Thymus (tissue), 11 donors: ENCODE measurements around the gene NOS1AP. TPM values are rescaled to one million over a fixed set of nuclear protein-coding genes. Genes with fewer than 3 reads are reported as not detected.

Experiments
- DNase-seq, 9 donors: peaks; one replicate each; pipeline ENCODE4 v3.0.0-alpha.2; 2013; ENCODE audit warnings: low spot score in 9 of 9, low read depth in 6 of 9, missing footprints in 1 of 9
- H3K27ac ChIP-seq, 2 donors: one replicate each; pipeline ENCODE4 v1.5.1; 2013; ENCODE audit warnings: control low read depth in 1 of 2, low read depth in 1 of 2, low read length in 1 of 2, mild to moderate bottlenecking in 1 of 2, moderate library complexity in 1 of 2
- H3K27me3 ChIP-seq, 2 donors: one replicate each; pipeline ENCODE4 v1.5.1; 2013; ENCODE audit warnings: low read length in 1 of 2; ENCODE audit not compliant: control insufficient read depth in 2 of 2, insufficient read depth in 1 of 2
- H3K36me3 ChIP-seq, 2 donors: one replicate each; pipeline ENCODE4 v1.5.1; 2013; ENCODE audit warnings: low read length in 1 of 2, mild to moderate bottlenecking in 1 of 2, moderate library complexity in 1 of 2; ENCODE audit not compliant: control insufficient read depth in 2 of 2, insufficient read depth in 2 of 2
- H3K4me1 ChIP-seq, 2 donors: one replicate each; pipeline ENCODE4 v1.5.1; 2013; ENCODE audit warnings: low read length in 2 of 2; ENCODE audit not compliant: control insufficient read depth in 2 of 2, insufficient read depth in 2 of 2
- H3K4me3 ChIP-seq, 2 donors: one replicate each; pipeline ENCODE4 v1.5.1; 2013; ENCODE audit warnings: low read length in 2 of 2, control low read depth in 1 of 2, mild to moderate bottlenecking in 1 of 2
- H3K9me3 ChIP-seq, 2 donors: one replicate each; pipeline ENCODE4 v1.5.1; 2013; ENCODE audit warnings: low read length in 1 of 2, mild to moderate bottlenecking in 1 of 2; ENCODE audit not compliant: control insufficient read depth in 2 of 2, insufficient read depth in 1 of 2
- WGBS: extraction: QIAGEN DNeasy Blood & Tissue Kit; methylation state at CpG from one replicate; pipeline ENCODE4 v1.1.7; 2013; 5-methylcytosine and 5-hydroxymethylcytosine counted together
- polyA plus RNA-seq: library from polyadenylated mRNA; stranded (reverse); fragments of 200-250 nt; gene quantifications from one replicate; pipeline ENCODE4 v1.2.3, GENCODE V29; 2013
- total RNA-seq: library from RNA; stranded (reverse); fragments of 120-200 nt; gene quantifications from one replicate; pipeline ENCODE4 v1.2.4, GENCODE V29; 2013
- donor health status: healthy.

Gene NOS1AP
- total and polyA plus RNA-seq, 2 donors = 0.05 to 0.30 TPM

GRCh38 chr1:162229549-162229948 lies 160.1 kb downstream of the NOS1AP start:
- Histone ChIP-seq H3K27me3 (no peaks in the 10 kb centered on the region), H3K4me1 (no peaks in the 10 kb centered on the region), H3K4me3 (no peak overlapping the region), H3K27ac (no peak overlapping the region), H3K9me3 (no peaks in the 10 kb centered on the region), H3K36me3 (no peaks in the 10 kb centered on the region)
- DNase-seq = no peak
- WGBS = 87% methylated on average over 2 of the region's 2 CpGs

GRCh38 chr1:162230096-162230495 lies 160.6 kb downstream of the NOS1AP start:
- 94% methylated on average over 3 of the region's 3 CpGs for WGBS
- no peaks in the 10 kb centered on the region for H3K4me1 ChIP-seq
- no peak overlapping the region for H3K4me3 ChIP-seq
- H3K9me3 ChIP-seq = no peaks in the 10 kb centered on the region
- DNase-seq = no peak
- H3K27me3 ChIP-seq = no peaks in the 10 kb centered on the region
- H3K27ac ChIP-seq = no peak overlapping the region
- H3K36me3 ChIP-seq = no peaks in the 10 kb centered on the region

GRCh38 chr1:162230517-162230916 lies 161.0 kb downstream of the NOS1AP start:
- H3K27ac ChIP-seq = no peak overlapping the region
- WGBS = 67% methylated on average over 3 of the region's 3 CpGs
- no peak for DNase-seq
- H3K4me1 ChIP-seq = no peaks in the 10 kb centered on the region
- H3K4me3 ChIP-seq = no peak overlapping the region
- H3K27me3 ChIP-seq = no peaks in the 10 kb centered on the region
- no peaks in the 10 kb centered on the region for H3K36me3 ChIP-seq
- no peaks in the 10 kb centered on the region for H3K9me3 ChIP-seq

- no peak overlapping the region for H3K4me3 ChIP-seq
- no peaks in the 10 kb centered on the region for H3K4me1 ChIP-seq
- no peaks in the 10 kb centered on the region for H3K36me3 ChIP-seq
- H3K27ac ChIP-seq = no peak overlapping the region
- 93% methylated on average over 3 of the region's 3 CpGs for WGBS
- H3K9me3 ChIP-seq = no peaks in the 10 kb centered on the region
- H3K27me3 ChIP-seq = no peaks in the 10 kb centered on the region
- DNase-seq = no peak
These were observed 162.7 kb downstream of the NOS1AP start for GRCh38 chr1:162232034-162232711.

- no peak for DNase-seq
- Histone ChIP-seq H3K4me3 (no peak overlapping the region), H3K27me3 (no peaks in the 10 kb centered on the region), H3K9me3 (no peaks in the 10 kb centered on the region), H3K36me3 (no peaks in the 10 kb centered on the region), H3K27ac (no peak overlapping the region), H3K4me1 (no peaks in the 10 kb centered on the region)
- 98% methylated on average over 1 of the region's 1 CpG for WGBS
These were observed 163.6 kb downstream of the NOS1AP start for GRCh38 chr1:162233066-162233465.

- no peaks in the 10 kb centered on the region for H3K4me1 ChIP-seq
- no peaks in the 10 kb centered on the region for H3K36me3 ChIP-seq
- H3K4me3 ChIP-seq = no peak overlapping the region
- no peak overlapping the region for H3K27ac ChIP-seq
- no peak for DNase-seq
- whole genome bisulfite sequencing = 94% methylated on average over 1 of the region's 1 CpG
- no peaks in the 10 kb centered on the region for H3K9me3 ChIP-seq
- no peaks in the 10 kb centered on the region for H3K27me3 ChIP-seq
These were observed 164.4 kb downstream of the NOS1AP start for GRCh38 chr1:162233937-162234336.

- H3K4me3 ChIP-seq = no peak overlapping the region
- 97% methylated on average over 2 of the region's 2 CpGs for WGBS
- no peak for DNase-seq
- no peaks in the 10 kb centered on the region for H3K4me1 ChIP-seq
- no peaks in the 10 kb centered on the region for H3K27me3 ChIP-seq
- H3K27ac ChIP-seq = no peak overlapping the region
- H3K36me3 ChIP-seq = no peaks in the 10 kb centered on the region
- no peaks in the 10 kb centered on the region for H3K9me3 ChIP-seq
These were observed 165.1 kb downstream of the NOS1AP start for GRCh38 chr1:162234571-162234970.

- Histone ChIP-seq H3K27me3 (no peaks in the 10 kb centered on the region), H3K9me3 (no peaks in the 10 kb centered on the region), H3K4me1 (no peaks in the 10 kb centered on the region), H3K36me3 (no peaks in the 10 kb centered on the region), H3K4me3 (no peak overlapping the region), H3K27ac (no peak overlapping the region)
- DNase-seq = no peak
- WGBS = 91% methylated on average over 7 of the region's 7 CpGs
These were observed 165.8 kb downstream of the NOS1AP start for GRCh38 chr1:162235241-162235800.

- H3K27me3 ChIP-seq = no peaks in the 10 kb centered on the region
- H3K27ac ChIP-seq = no peak overlapping the region
- WGBS = 94% methylated on average over 3 of the region's 3 CpGs
- H3K4me1 ChIP-seq = no peaks in the 10 kb centered on the region
- no peaks in the 10 kb centered on the region for H3K9me3 ChIP-seq
- H3K4me3 ChIP-seq = no peak overlapping the region
- DNase-seq = no peak
- no peaks in the 10 kb centered on the region for H3K36me3 ChIP-seq
These were observed 166.7 kb downstream of the NOS1AP start for GRCh38 chr1:162236201-162236600.
